GM12891 (cell line): ENCODE data around the gene GPR84.

Source experiments
- PAX5 ChIP-seq: IDR thresholded peaks from 2 replicates; pipeline ENCODE4 v1.6.1; 2011; ENCODE audit warnings: low read length, moderate library complexity, mild to moderate bottlenecking; ENCODE audit not compliant: insufficient read depth, severe bottlenecking
- POLR2A ChIP-seq: IDR thresholded peaks from 2 replicates; pipeline ENCODE4 v1.6.1; 2011; ENCODE audit warnings: low read depth, low read length, control low read depth
- POLR2AphosphoS5 ChIP-seq: IDR thresholded peaks from 2 replicates; pipeline ENCODE4 v1.6.1; 2011; ENCODE audit warnings: low read depth, low read length, control low read depth
- POU2F2 ChIP-seq: IDR thresholded peaks from 2 replicates; pipeline ENCODE4 v1.6.1; 2011; ENCODE audit warnings: low read depth, mild to moderate bottlenecking, control low read depth, low read length, moderate library complexity
- SPI1 ChIP-seq: IDR thresholded peaks from 2 replicates; pipeline ENCODE4 v1.6.1; 2011; ENCODE audit warnings: low read depth, low read length, control low read depth
- TAF1 ChIP-seq: IDR thresholded peaks from 2 replicates; pipeline ENCODE4 v1.6.1; 2011; ENCODE audit warnings: low read depth, low read length, control low read depth

DNA sequence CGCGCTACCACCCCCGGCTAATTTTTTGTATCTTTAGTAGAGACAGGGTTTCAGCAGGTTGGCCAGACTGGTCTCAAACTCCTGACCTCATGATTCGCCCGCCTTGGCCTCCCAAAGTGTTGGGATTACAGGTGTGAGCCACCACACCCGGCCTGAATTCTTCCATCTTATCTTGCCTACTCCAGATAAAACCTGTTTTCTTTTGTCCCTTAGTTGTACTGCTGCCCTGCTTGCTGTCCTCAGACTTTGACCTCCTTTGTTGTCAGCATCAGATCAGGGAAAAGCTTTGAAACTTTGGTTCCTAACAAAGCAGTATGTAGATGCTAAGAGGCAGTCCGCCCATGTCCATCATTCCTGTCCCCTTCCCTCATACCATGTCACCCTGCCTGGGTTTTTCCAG lies 23.4 kb downstream of the GPR84 start:
- no peak for TF ChIP-seq TAF1
- no peak for TF ChIP-seq POLR2AphosphoS5
- TF ChIP-seq POLR2A, result no peak
- TF ChIP-seq SPI1, result no peak
- no peak for TF ChIP-seq PAX5
- no peak for TF ChIP-seq POU2F2
